Heart left ventricle (tissue), 16 donors: Measurements from ENCODE around the gene PCSK6. TPM values are rescaled to one million over a fixed set of nuclear protein-coding genes. Genes with fewer than 3 reads are reported as not detected.

ENCODE experiments used
- ATAC-seq, 4 donors: fragments of 200-7000 bp; cut with Tn5 transposase; one replicate each; pipeline ENCODE4 v1.9.1; 2020 to 2022; ENCODE audit warnings: moderate library complexity in 4 of 4, mild to moderate bottlenecking in 3 of 4, moderate number of reproducible peaks in 1 of 4
- DNase-seq, 5 donors: peaks; one replicate each; pipeline ENCODE4 v3.0.0-alpha.2; 2020
- H3K27ac ChIP-seq, 12 donors: fragments of 200-600 bp; sonication (generic) in 4 of 12; one replicate each; pipeline versions ENCODE4 v1.5.0 to v1.8.0; 2016 to 2022; ENCODE audit warnings: mild to moderate bottlenecking in 2 of 12
- H3K27me3 ChIP-seq, 9 donors: fragments of 200-600 bp; sonication (generic) in 2 of 9; one replicate each; pipeline versions ENCODE4 v1.5.1 to v1.8.0; 2016 to 2022; ENCODE audit warnings: mild to moderate bottlenecking in 3 of 9
- H3K36me3 ChIP-seq, 9 donors: fragments of 200-600 bp; sonication (generic) in 2 of 9; one replicate each; pipeline versions ENCODE4 v1.5.0 to v1.8.0; 2018 to 2022; ENCODE audit warnings: mild to moderate bottlenecking in 2 of 9
- H3K4me1 ChIP-seq, 12 donors: fragments of 200-600 bp; sonication (generic) in 4 of 12; one replicate each; pipeline versions ENCODE4 v1.5.0 to v1.8.0; 2016 to 2022; ENCODE audit warnings: mild to moderate bottlenecking in 3 of 12
- H3K4me3 ChIP-seq, 12 donors: fragments of 200-600 bp; sonication (generic) in 4 of 12; one replicate each; pipeline versions ENCODE4 v1.5.0 to v1.8.0; 2017 to 2022; ENCODE audit warnings: mild to moderate bottlenecking in 9 of 12, moderate library complexity in 4 of 12
- H3K9me3 ChIP-seq, 12 donors: fragments of 200-600 bp; sonication (generic) in 4 of 12; one replicate each; pipeline versions ENCODE4 v1.5.0 to v1.8.0; 2016 to 2022; ENCODE audit warnings: mild to moderate bottlenecking in 1 of 12
- CTCF ChIP-seq, 12 donors: fragments of 200-600 bp; sonication (generic) in 4 of 12; IDR thresholded peaks; one replicate each; pipeline versions ENCODE4 v1.5.0 to v1.8.0; 2018 to 2022; ENCODE audit warnings: antibody characterized with exemption in 12 of 12, mild to moderate bottlenecking in 5 of 12
- POLR2A ChIP-seq, 2 donors: fragments of 450-650 bp; IDR thresholded peaks; one replicate each; pipeline ENCODE4 v1.6.1; 2017; ENCODE audit warnings: antibody characterized with exemption in 2 of 2, mild to moderate bottlenecking in 2 of 2, moderate library complexity in 2 of 2
- WGBS, 4 donors: extraction: QIAGEN DNeasy Blood & Tissue Kit in 2 of 4; methylation state at CpG; one replicate each; pipeline versions ENCODE4 v1.1.5 to v1.1.7; 2013 to 2018; 5-methylcytosine and 5-hydroxymethylcytosine counted together
- intact Hi-C, 10 donors: fragments of 100-400 bp; cut with DNase I; formaldehyde crosslinking; loops; one replicate each; pipeline versions ENCODE4 v1.11.1 to v1.14.2; 2022
- polyA plus RNA-seq, 2 donors: library from polyadenylated mRNA; stranded (reverse); fragments of 200-250 nt; gene quantifications; one replicate each; pipeline ENCODE4 v1.2.3, GENCODE V29; 2013
- total RNA-seq, 9 donors: library from RNA; depleted of rRNA in 2 of 9; stranded (reverse); fragments of >200 nt in 2 of 9; fragmentation: NEBNext Ultra II Directional in 3 of 9; extraction: Animal tissue kit (Norgen Biotek cat#: 25700) in 3 of 9; gene quantifications; one replicate each; pipeline versions ENCODE4 v1.1.0 to v1.2.4, GENCODE V29; 2016 to 2023
- donor health status: ischemic (EF 13 %, LVEDD 7.1; RV severe dilation, severe dysfunction).
- donor health status: healthy with polysubstance abuse.
- donor health status: DM: no; HTN: yes; CAD: no.
- donor health status: DM: no; HTN: no; CAD: no.
- donor health status: ischemic (EF 25% LVEDD 6.9; RV normal size, moderate dysfunction).
- donor health status: ischemic (EF 25% LVEDD 5.7; RV mildly dilated, moderate dysfunction).
- donor health status: healthy.
- donor health status: DM: yes; HTN: yes; CAD: no.
- donor health status: ischemic (EF 35%, LVEDD 5.7; RV mildly dilated, moderate dysfunction).
- donor health status: nonischemic (EF 11% LVEDD 7.7; RV severe dilation, severe dysfunction).
- donor health status: DM: yes; HTN: yes; CAD: no.
- donor health status: PGD.
- donor health status: ischemic (EF 29% LVEDD 5.4; RV normal size, mild dysfunction).
- donor health status: nonischemic (EF 23%, LVEDD 6.1; RV moderate dilation, normal function).

Gene PCSK6
- total and polyA plus RNA-seq, 11 donors: 7.3 to 41.7 (median 22.3) TPM

DNA sequence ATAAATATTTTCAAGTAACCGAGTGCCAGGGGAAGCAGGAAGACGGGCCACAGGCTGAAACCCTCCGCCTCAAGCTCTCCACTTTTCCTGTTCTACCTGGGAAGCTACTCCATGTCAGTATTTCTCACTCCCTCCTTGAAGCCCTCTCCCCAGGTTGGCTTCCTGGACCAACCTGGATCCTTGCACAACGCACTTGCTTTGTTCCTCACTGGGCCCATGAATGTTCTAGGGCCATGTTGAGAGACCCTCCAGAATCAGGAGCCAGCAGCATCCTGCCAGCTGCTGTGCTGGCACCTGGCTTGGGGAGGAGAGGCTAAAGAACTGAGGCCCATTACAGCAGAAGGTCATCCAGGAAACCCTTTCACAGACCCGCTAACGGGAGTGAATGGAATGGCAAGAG is 115.2 kb downstream of the PCSK6 start:
- Histone ChIP-seq H3K36me3 (peaks cover 0 to 4% (median 0%) of the 10 kb centered on the region in 9 donors), H3K27me3 (no peaks in the 10 kb centered on the region), H3K27ac (no peak overlapping the region), H3K9me3 (no peaks in the 10 kb centered on the region), H3K4me3 (no peak overlapping the region), H3K4me1 (peaks cover 0 to 9% (median 0%) of the 10 kb centered on the region in 12 donors)
- 92 to 95% (median 94%) methylated on average over 6 of the region's 6 CpGs for WGBS, 4 donors
- intact Hi-C loops: no loop called here
- no peak for DNase-seq
- TF ChIP-seq POLR2A (IDR thresholded peaks at IDR 0.05) (no peak), CTCF (IDR thresholded peaks at IDR 0.05) (no peak)
- ATAC-seq: no peak

DNA sequence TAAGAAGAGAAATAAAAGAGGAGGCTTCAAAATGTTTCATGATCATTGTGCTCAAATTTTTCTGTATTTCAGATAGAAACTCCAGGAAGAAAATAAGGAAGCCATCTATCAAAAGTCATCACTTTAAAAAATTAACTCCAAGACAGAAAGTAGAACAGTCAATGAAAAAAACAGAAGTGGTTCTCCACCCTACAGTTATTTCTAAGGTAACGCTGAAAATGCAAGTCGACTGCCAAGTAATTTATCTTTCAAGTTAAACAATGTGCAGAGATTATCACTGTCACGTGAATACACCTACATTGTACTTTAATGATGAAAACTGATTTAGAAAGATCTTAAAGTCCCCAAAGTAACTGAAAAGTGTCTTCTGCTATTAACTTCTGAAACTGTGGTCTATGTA is 115.9 kb downstream of the PCSK6 start:
- Histone ChIP-seq H3K9me3 (no peaks in the 10 kb centered on the region), H3K4me1 (peaks cover 0 to 12% (median under 1%) of the 10 kb centered on the region in 12 donors), H3K36me3 (peaks cover 0 to 4% (median 0%) of the 10 kb centered on the region in 9 donors), H3K27me3 (no peaks in the 10 kb centered on the region), H3K27ac (no peak overlapping the region), H3K4me3 (no peak overlapping the region)
- 34 to 67% (median 62%) methylated on average over 3 of the region's 3 CpGs for WGBS, 4 donors
- DNase-seq (no peak), ATAC-seq (no peak)
- intact Hi-C loops: no loop called here
- TF ChIP-seq POLR2A (IDR thresholded peaks at IDR 0.05) (no peak), CTCF (IDR thresholded peaks at IDR 0.05) (no peak)

GRCh38 chr15:101372960-101373525 is 116.5 kb downstream of the PCSK6 start:
- Histone ChIP-seq H3K36me3 (peaks cover 0 to 4% (median 0%) of the 10 kb centered on the region in 9 donors), H3K27ac (no peak overlapping the region), H3K4me1 (peaks cover 0 to 15% (median 2%) of the 10 kb centered on the region in 12 donors), H3K9me3 (no peaks in the 10 kb centered on the region), H3K4me3 (no peak overlapping the region), H3K27me3 (no peaks in the 10 kb centered on the region)
- intact Hi-C loops: no loop called here
- WGBS, 4 donors: 75 to 84% (median 82%) methylated on average over 10 to 11 of the region's 11 CpGs
- DNase-seq (no peak), ATAC-seq (no peak)
- TF ChIP-seq POLR2A (IDR thresholded peaks at IDR 0.05): no peak
- no peak for TF ChIP-seq CTCF (IDR thresholded peaks at IDR 0.05)

DNA sequence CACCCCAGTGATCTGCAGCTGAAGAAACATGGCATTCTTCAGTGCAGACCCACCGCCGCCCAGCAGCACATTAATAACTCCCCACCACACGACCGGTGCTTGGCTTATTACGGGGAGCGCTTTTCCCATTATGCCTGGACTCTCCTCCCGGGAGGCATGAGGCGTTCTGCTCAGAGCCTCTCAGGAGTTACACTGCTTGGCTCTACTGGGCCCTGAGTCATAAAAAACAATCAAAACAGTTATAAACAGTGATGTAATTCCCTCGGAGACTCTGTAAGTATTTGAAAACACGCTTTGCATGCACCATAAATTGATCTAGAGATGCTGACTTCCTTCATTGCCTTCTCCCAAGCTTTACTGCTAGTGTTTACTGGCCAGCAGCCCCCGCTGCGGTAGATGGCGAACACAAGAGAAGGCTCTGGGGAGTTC is 117.3 kb downstream of the PCSK6 start:
- H3K27me3 ChIP-seq: no peaks in the 10 kb centered on the region
- WGBS, 4 donors: 66 to 81% (median 77%) methylated on average over 13 of the region's 13 CpGs
- peaks cover 0 to 4% (median 0%) of the 10 kb centered on the region in 9 donors for H3K36me3 ChIP-seq
- no peak overlapping the region for H3K4me3 ChIP-seq
- TF ChIP-seq CTCF (IDR thresholded peaks at IDR 0.05) (no peak), POLR2A (IDR thresholded peaks at IDR 0.05) (no peak)
- H3K27ac ChIP-seq: no peak overlapping the region
- H3K4me1 ChIP-seq: peaks cover 0 to 22% (median 8%) of the 10 kb centered on the region in 12 donors
- DNase-seq (no peak), ATAC-seq (no peak)
- H3K9me3 ChIP-seq: no peaks in the 10 kb centered on the region
- intact Hi-C loops: no loop called here
